NAMALWA (cell line): ENCODE data around the gene ADM5.
"Not testable (repeated sequence)": the region's sequence is repeated elsewhere in the genome, so short reads cannot be mapped to it uniquely, and the experiment has no call there.

Experiments
- DNase-seq: peaks from one replicate; pipeline ENCODE4 v3.0.0-alpha.2; 2015; ENCODE audit warnings: low spot score

ADM5 gene

GRCh38 chr19:49701271-49701786 lies 11.9 kb downstream of the ADM5 start:
- no peak for DNase-seq

GRCh38 chr19:49704888-49705642 lies 15.7 kb downstream of the ADM5 start:
- DNase-seq, result no peak

GRCh38 chr19:49705919-49706318 lies 16.5 kb downstream of the ADM5 start:
- no peak for DNase-seq

DNA sequence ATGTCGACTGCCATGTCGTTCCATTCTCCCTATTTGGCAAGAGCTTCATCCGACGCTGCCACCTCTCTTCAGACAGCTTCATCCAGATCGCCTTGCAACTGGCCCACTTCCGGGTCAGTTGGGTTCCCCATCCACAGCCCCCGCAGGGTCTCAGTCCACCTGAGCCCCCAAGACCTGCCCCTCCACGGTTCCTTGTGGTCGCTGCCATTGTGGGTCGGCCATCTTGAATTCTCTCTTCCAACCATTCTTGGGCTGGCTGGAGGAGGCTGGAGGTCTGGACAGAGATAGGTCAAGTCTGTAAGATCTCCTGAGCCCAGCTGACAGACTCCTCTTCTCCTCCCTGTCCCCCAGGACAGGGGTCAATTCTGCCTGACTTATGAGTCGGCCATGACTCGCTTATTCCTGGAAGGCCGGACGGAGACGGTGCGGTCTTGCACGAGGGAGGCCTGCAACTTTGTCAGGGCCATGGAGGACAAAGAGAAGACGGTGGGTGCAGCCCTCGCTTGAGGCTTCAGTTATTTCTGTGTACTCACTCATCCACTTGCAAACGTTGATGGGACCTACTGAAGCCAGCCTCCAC lies 21.1 kb downstream of the ADM5 start:
- DNase-seq, result no peak

DNA sequence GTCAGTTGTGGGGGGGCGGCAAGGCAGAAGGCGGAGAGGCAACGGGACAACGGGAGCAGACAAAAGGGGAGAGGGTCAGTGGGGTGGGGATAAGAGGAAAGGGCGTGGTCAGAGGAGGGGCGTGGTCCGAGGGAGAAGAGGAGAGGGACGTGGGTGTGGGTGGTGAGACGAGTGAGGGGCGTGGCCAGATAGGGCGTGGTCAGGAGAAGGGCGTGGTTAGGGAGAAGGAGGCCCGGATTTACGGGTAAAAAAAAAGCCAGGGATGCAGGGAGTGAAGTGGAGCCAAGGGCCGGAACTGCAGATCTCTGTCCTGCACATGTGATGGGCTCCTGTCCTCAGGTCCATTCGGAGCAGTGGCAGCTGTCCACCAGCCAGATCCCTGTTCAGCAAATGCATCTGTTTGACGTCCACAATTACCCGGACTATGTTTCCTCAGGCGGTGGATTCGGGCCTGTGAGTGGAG lies 23.0 kb downstream of the ADM5 start:
- peak; percentile 79 for DNase-seq

- no peak for DNase-seq
Measured at GRCh38 chr19:49713236-49713845, 23.9 kb downstream of the ADM5 start.

- no peak for DNase-seq
Measured at GRCh38 chr19:49716154-49716553, 26.8 kb downstream of the ADM5 start.

- no peak for DNase-seq
Measured at GRCh38 chr19:49718511-49718910, 29.1 kb downstream of the ADM5 start.

DNA sequence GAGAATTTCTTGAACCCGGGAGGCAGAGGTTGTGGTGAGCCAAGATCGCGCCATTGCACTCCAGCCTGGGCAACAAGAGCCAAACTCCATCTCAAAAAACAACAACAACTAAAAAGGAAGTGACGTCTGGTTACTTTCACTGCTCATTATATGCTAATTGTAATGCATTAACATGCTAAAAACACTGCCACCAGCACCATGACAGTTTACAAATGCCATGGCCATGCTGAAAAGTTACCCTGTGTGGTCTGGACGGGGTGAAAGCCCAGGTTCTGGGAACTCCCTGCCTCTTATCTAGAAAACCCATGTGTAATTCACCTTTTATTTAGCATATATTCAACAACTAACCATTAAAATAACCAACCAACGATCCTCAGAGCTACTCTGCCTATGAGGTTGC lies 29.6 kb downstream of the ADM5 start:
- DNase-seq, result peak; percentile 34

DNA sequence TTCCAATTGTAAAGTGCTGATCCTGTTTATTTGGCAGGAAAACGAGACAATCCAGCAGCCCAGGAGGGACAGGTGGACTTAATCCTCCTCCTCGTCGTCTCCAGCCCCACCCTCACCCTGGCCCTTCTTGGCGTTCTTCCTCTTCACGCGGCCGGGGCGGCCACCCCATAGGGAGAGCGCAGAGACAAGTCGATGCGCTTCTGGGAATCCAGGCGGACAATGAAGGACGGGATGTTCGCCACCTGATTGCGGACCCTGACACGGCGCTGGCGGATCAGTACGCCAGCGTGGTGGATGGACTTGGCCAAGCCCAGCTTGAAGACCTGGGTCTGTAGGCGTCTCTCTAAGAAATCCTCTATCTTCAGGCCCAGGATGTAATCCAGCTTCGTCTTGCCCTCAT lies 30.0 kb downstream of the ADM5 start:
- not testable (repeated sequence) for DNase-seq

GRCh38 chr19:49727217-49728030 lies 38.0 kb downstream of the ADM5 start:
- no peak for DNase-seq

DNA sequence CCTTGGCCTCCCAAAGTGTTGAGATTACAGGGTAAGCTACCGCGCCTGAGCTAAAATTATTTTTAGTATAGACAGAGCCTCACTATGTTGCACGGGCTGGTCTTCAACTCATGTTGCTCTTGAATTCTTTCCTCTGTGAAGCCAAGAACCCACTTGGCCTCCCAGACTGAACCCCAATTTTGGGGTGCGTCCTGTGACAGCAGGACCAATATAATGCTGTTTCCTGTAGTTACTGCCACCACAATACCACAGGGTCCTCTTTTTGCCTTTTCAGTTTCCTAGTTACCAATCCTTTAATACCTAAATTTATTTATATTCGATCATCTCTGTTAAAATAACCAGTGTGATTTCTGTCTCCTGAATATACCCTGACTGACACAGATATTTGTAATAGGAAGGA lies 40.8 kb downstream of the ADM5 start:
- DNase-seq, result no peak

DNA sequence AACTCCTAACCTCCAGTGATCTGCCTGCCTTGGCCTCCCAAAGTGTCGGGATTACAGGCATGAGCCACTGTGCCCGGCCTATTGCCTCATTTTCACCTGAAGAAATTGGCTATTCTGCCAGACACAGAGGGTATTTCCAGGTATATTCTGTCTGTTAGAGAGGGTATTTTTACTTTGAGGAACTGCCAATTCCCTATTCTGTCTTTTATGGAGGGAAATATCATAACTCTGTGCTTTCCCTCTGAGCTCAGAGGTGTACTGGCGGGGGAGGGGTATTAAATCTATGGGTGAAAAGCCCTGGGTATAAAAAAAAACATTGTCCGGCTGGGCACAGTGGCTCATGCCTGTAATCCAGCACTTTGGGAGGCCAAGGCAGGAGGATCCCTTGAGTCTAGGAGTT lies 48.9 kb downstream of the ADM5 start:
- DNase-seq, result no peak

GRCh38 chr19:49739098-49739497 lies 49.7 kb downstream of the ADM5 start:
- no peak for DNase-seq

GRCh38 chr19:49739933-49740332 lies 50.5 kb downstream of the ADM5 start:
- no peak for DNase-seq
